WTC11 (cell line): ENCODE data around the gene TEP1.

Source experiments
- CREB1 ChIP-seq: sonication (generic); formaldehyde crosslinking; IDR thresholded peaks from 2 replicates; pipeline ENCODE4 v1.8.0; 2023; ENCODE audit warnings: mild to moderate bottlenecking, missing genetic modification reagents
- ELF4 ChIP-seq: sonication (generic); formaldehyde crosslinking; IDR thresholded peaks from 2 replicates; pipeline ENCODE4 v1.8.1; 2022; ENCODE audit warnings: low read depth, mild to moderate bottlenecking, moderate library complexity, missing genetic modification reagents
- ETV6 ChIP-seq: sonication (generic); formaldehyde crosslinking; IDR thresholded peaks from 2 replicates; pipeline ENCODE4 v1.8.1; 2022; ENCODE audit warnings: mild to moderate bottlenecking, missing genetic modification reagents
- FOXP1 ChIP-seq: sonication (generic); formaldehyde crosslinking; IDR thresholded peaks from 2 replicates; pipeline ENCODE4 v1.8.0; 2022; ENCODE audit warnings: missing genetic modification reagents, mild to moderate bottlenecking, moderate library complexity, borderline replicate concordance
- NFE2L1 ChIP-seq: sonication (generic); formaldehyde crosslinking; IDR thresholded peaks from 2 replicates; pipeline ENCODE4 v1.8.1; 2023; ENCODE audit warnings: missing genetic modification reagents
- NFYB ChIP-seq: sonication (generic); formaldehyde crosslinking; conservative IDR thresholded peaks from 2 replicates; pipeline ENCODE4 v1.8.0; 2022; ENCODE audit warnings: low read depth, missing genetic modification reagents
- RELA ChIP-seq: sonication (generic); formaldehyde crosslinking; IDR thresholded peaks from 2 replicates; pipeline ENCODE4 v1.8.1; 2022; ENCODE audit warnings: missing genetic modification reagents, mild to moderate bottlenecking, borderline replicate concordance
- TCF7 ChIP-seq: sonication (generic); formaldehyde crosslinking; IDR thresholded peaks from 2 replicates; pipeline ENCODE4 v1.8.0; 2022; ENCODE audit warnings: mild to moderate bottlenecking, low read depth, missing genetic modification reagents, moderate library complexity
- ZNF416 ChIP-seq: fragments of 250-450 bp; sonication (Bioruptor Pico); IDR thresholded peaks from 2 replicates; pipeline ENCODE4 v1.9.0; 2021; ENCODE audit warnings: mild to moderate bottlenecking, inconsistent platforms
- TF ChIP-seq, protein P1 (sequence below): fragments of 200-600 bp; IDR thresholded peaks from 2 replicates; pipeline ENCODE4 v1.8.0; 2022; ENCODE audit warnings: antibody characterized with exemption
- TF ChIP-seq, protein P2 (sequence below): fragments of 250-450 bp; sonication (Bioruptor Pico); IDR thresholded peaks from 2 replicates; pipeline ENCODE4 v1.9.0; 2021; ENCODE audit warnings: mild to moderate bottlenecking
- TF ChIP-seq, protein P3 (sequence below): sonication (generic); formaldehyde crosslinking; IDR thresholded peaks from 2 replicates; pipeline ENCODE4 v1.8.1; 2022; ENCODE audit warnings: mild to moderate bottlenecking, moderate library complexity, missing genetic modification reagents
- TF ChIP-seq, protein P4 (sequence below): sonication (generic); formaldehyde crosslinking; IDR thresholded peaks from 2 replicates; pipeline ENCODE4 v1.8.0; 2022; ENCODE audit warnings: mild to moderate bottlenecking, missing genetic modification reagents

DNA sequence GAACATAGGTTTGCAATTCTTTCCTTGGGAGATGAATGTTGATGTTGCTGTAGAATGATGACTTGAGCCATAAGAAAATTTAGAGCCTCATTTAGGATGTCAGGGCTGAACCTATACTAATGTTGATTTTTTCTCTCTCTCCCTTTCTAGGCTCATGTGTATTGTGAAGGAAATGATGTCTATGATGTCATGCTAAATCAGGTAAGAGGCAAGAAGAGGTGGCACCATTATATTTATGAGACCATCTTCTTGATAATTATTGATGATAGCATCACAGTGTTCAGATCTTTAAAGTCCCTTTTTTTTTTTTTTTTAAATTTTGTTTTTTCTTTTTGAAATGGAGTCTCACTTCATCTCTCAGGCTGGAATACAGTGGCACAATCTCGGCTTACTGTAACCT is 66.6 kb downstream of the TEP1 start:
- TF ChIP-seq, protein P1, sequence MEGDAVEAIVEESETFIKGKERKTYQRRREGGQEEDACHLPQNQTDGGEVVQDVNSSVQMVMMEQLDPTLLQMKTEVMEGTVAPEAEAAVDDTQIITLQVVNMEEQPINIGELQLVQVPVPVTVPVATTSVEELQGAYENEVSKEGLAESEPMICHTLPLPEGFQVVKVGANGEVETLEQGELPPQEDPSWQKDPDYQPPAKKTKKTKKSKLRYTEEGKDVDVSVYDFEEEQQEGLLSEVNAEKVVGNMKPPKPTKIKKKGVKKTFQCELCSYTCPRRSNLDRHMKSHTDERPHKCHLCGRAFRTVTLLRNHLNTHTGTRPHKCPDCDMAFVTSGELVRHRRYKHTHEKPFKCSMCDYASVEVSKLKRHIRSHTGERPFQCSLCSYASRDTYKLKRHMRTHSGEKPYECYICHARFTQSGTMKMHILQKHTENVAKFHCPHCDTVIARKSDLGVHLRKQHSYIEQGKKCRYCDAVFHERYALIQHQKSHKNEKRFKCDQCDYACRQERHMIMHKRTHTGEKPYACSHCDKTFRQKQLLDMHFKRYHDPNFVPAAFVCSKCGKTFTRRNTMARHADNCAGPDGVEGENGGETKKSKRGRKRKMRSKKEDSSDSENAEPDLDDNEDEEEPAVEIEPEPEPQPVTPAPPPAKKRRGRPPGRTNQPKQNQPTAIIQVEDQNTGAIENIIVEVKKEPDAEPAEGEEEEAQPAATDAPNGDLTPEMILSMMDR = no peak
- TF ChIP-seq RELA (CRISPR knock-in tag) (no peak), NFE2L1 (CRISPR knock-in tag) (no peak), ELF4 (CRISPR knock-in tag) (no peak), FOXP1 (CRISPR knock-in tag) (no peak), CREB1 (CRISPR knock-in tag) (no peak), ZNF416 (CRISPR knock-in tag) (no peak), NFYB (CRISPR knock-in tag) (no peak), TCF7 (CRISPR knock-in tag) (no peak), ETV6 (CRISPR knock-in tag) (no peak)
- TF ChIP-seq, protein P2, sequence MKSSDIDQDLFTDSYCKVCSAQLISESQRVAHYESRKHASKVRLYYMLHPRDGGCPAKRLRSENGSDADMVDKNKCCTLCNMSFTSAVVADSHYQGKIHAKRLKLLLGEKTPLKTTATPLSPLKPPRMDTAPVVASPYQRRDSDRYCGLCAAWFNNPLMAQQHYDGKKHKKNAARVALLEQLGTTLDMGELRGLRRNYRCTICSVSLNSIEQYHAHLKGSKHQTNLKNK (CRISPR knock-in tag) = no peak
- TF ChIP-seq, protein P3, sequence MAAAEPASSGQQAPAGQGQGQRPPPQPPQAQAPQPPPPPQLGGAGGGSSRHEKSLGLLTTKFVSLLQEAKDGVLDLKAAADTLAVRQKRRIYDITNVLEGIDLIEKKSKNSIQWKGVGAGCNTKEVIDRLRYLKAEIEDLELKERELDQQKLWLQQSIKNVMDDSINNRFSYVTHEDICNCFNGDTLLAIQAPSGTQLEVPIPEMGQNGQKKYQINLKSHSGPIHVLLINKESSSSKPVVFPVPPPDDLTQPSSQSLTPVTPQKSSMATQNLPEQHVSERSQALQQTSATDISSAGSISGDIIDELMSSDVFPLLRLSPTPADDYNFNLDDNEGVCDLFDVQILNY (CRISPR knock-in tag) = no peak
- TF ChIP-seq, protein P4, sequence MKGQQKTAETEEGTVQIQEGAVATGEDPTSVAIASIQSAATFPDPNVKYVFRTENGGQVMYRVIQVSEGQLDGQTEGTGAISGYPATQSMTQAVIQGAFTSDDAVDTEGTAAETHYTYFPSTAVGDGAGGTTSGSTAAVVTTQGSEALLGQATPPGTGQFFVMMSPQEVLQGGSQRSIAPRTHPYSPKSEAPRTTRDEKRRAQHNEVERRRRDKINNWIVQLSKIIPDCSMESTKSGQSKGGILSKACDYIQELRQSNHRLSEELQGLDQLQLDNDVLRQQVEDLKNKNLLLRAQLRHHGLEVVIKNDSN (CRISPR knock-in tag) = no peak
